Esophagus (tissue), 2 donors: ENCODE data around the gene TLE4. TPM values are rescaled to one million over a fixed set of nuclear protein-coding genes. Genes with fewer than 3 reads are reported as not detected.
"Not testable (repeated sequence)": the region's sequence is repeated elsewhere in the genome, so short reads cannot be mapped to it uniquely, and the experiment has no call there.

ENCODE experiments used
- H3K27ac ChIP-seq, 2 donors: one replicate each; pipeline ENCODE4 v1.5.1; 2013; ENCODE audit warnings: low read depth in 2 of 2, mild to moderate bottlenecking in 2 of 2, inconsistent platforms in 1 of 2, low read length in 1 of 2, moderate library complexity in 1 of 2
- H3K27me3 ChIP-seq, 2 donors: one replicate each; pipeline ENCODE4 v1.6.1; 2013; ENCODE audit warnings: low read length in 2 of 2, control low read depth in 1 of 2, mild to moderate bottlenecking in 1 of 2; ENCODE audit not compliant: insufficient read depth in 2 of 2, control insufficient read depth in 1 of 2
- H3K36me3 ChIP-seq, 2 donors: one replicate each; pipeline ENCODE4 v1.6.1; 2013; ENCODE audit warnings: low read length in 1 of 2; ENCODE audit not compliant: control insufficient read depth in 2 of 2, insufficient read depth in 2 of 2
- H3K4me1 ChIP-seq, 2 donors: one replicate each; pipeline ENCODE4 v1.6.1; 2013; ENCODE audit warnings: low read length in 1 of 2; ENCODE audit not compliant: control insufficient read depth in 2 of 2, insufficient read depth in 2 of 2
- H3K4me3 ChIP-seq, 2 donors: one replicate each; pipeline ENCODE4 v1.5.1; 2013; ENCODE audit warnings: low read length in 2 of 2, mild to moderate bottlenecking in 2 of 2, low read depth in 1 of 2, moderate library complexity in 1 of 2
- H3K9me3 ChIP-seq, 2 donors: one replicate each; pipeline ENCODE4 v1.6.1; 2013; ENCODE audit warnings: mild to moderate bottlenecking in 2 of 2, low read depth in 1 of 2, low read length in 1 of 2, moderate library complexity in 1 of 2; ENCODE audit not compliant: control insufficient read depth in 2 of 2, insufficient read depth in 1 of 2
- WGBS, 2 donors: extraction: QIAGEN DNeasy Blood & Tissue Kit; methylation state at CpG; one replicate each; pipeline ENCODE4 v1.1.7; 2013; 5-methylcytosine and 5-hydroxymethylcytosine counted together
- polyA plus RNA-seq, 2 donors: library from polyadenylated mRNA; stranded (reverse); fragments of 200-250 nt; gene quantifications; one replicate each; pipeline ENCODE4 v1.2.3, GENCODE V29; 2013
- donor health status: healthy with polysubstance abuse.
- donor health status: Bipolar disorder and iron deficiency.

Gene TLE4
- polyA plus RNA-seq, 2 donors, result 8.5 to 12.9 TPM

- Histone ChIP-seq H3K36me3 (no peaks in the 10 kb centered on the region), H3K9me3 (no peaks in the 10 kb centered on the region), H3K27ac (no peak overlapping the region), H3K4me1 (no peaks in the 10 kb centered on the region), H3K4me3 (no peak overlapping the region), H3K27me3 (no peaks in the 10 kb centered on the region)
- WGBS, 2 donors, result 79 to 80% methylated on average over 4 of the region's 4 CpGs
Observed at GRCh38 chr9:79598562-79599345, 27.0 kb downstream of the TLE4 start.

- no peak overlapping the region for H3K4me3 ChIP-seq
- H3K4me1 ChIP-seq, result peaks cover 0 to 2% of the 10 kb centered on the region in 2 donors
- H3K36me3 ChIP-seq, result no peaks in the 10 kb centered on the region
- H3K27me3 ChIP-seq, result no peaks in the 10 kb centered on the region
- 91% methylated on average over 5 of the region's 5 CpGs for WGBS, 2 donors
- H3K9me3 ChIP-seq, result no peaks in the 10 kb centered on the region
- H3K27ac ChIP-seq, result no peak overlapping the region
Observed at GRCh38 chr9:79600466-79600865, 28.7 kb downstream of the TLE4 start.

- WGBS, 2 donors, result 97 to 98% methylated on average over 3 of the region's 3 CpGs
- Histone ChIP-seq H3K27me3 (no peaks in the 10 kb centered on the region), H3K4me3 (no peak overlapping the region), H3K27ac (no peak overlapping the region), H3K4me1 (peaks cover 0 to 2% of the 10 kb centered on the region in 2 donors), H3K36me3 (no peaks in the 10 kb centered on the region), H3K9me3 (no peaks in the 10 kb centered on the region)
Observed at GRCh38 chr9:79603222-79603920, 31.6 kb downstream of the TLE4 start.

- Histone ChIP-seq H3K27me3 (no peaks in the 10 kb centered on the region), H3K27ac (no peak overlapping the region), H3K4me3 (no peak overlapping the region), H3K4me1 (peaks cover 0 to 2% of the 10 kb centered on the region in 2 donors), H3K9me3 (no peaks in the 10 kb centered on the region), H3K36me3 (no peaks in the 10 kb centered on the region)
Observed at GRCh38 chr9:79604149-79604548, 32.4 kb downstream of the TLE4 start.

GRCh38 chr9:79604921-79605562 is 33.3 kb downstream of the TLE4 start:
- WGBS, 2 donors, result 61 to 82% methylated on average over 5 of the region's 5 CpGs
- Histone ChIP-seq H3K4me1 (peaks cover 0 to 2% of the 10 kb centered on the region in 2 donors), H3K9me3 (no peaks in the 10 kb centered on the region), H3K4me3 (no peak overlapping the region), H3K27ac (no peak overlapping the region), H3K36me3 (no peaks in the 10 kb centered on the region), H3K27me3 (no peaks in the 10 kb centered on the region)

- not testable (repeated sequence) for H3K9me3 ChIP-seq, H3K27ac ChIP-seq, H3K4me1 ChIP-seq, H3K4me3 ChIP-seq, H3K27me3 ChIP-seq, H3K36me3 ChIP-seq
- 92 to 96% methylated on average over 1 of the region's 1 CpG for WGBS, 2 donors
Observed at GRCh38 chr9:79606529-79606928, 34.8 kb downstream of the TLE4 start.

- no peak overlapping the region for H3K27ac ChIP-seq
- no peaks in the 10 kb centered on the region for H3K4me1 ChIP-seq
- 84 to 96% methylated on average over 1 of the region's 1 CpG for WGBS, 2 donors
Observed at GRCh38 chr9:79609468-79610018, 37.8 kb downstream of the TLE4 start.

GRCh38 chr9:79610019-79610631 is 38.4 kb downstream of the TLE4 start:
- H3K36me3 ChIP-seq, result peaks cover 0 to 2% of the 10 kb centered on the region in 2 donors
- H3K9me3 ChIP-seq, result no peaks in the 10 kb centered on the region
- no peaks in the 10 kb centered on the region for H3K27me3 ChIP-seq
- H3K4me3 ChIP-seq, result no peak overlapping the region
- H3K27ac ChIP-seq, result no peak overlapping the region
- no peaks in the 10 kb centered on the region for H3K4me1 ChIP-seq
- 52 to 67% methylated on average over 5 of the region's 5 CpGs for WGBS, 2 donors

More at GRCh38 chr9:79609468-79610018, 37.8 kb downstream of the TLE4 start:
- no peaks in the 10 kb centered on the region for H3K27me3 ChIP-seq
- H3K36me3 ChIP-seq, result peaks cover 0 to 2% of the 10 kb centered on the region in 2 donors
- H3K9me3 ChIP-seq, result no peaks in the 10 kb centered on the region
- no peak overlapping the region for H3K4me3 ChIP-seq
